Measurements from ENCODE around the gene PARD3. TPM values are rescaled to one million over a fixed set of nuclear protein-coding genes. Genes with fewer than 3 reads are reported as not detected.

PARD3 gene
- polyA plus RNA-seq, 3 donors, result 0.51 TPM; not detected in 2

DNA sequence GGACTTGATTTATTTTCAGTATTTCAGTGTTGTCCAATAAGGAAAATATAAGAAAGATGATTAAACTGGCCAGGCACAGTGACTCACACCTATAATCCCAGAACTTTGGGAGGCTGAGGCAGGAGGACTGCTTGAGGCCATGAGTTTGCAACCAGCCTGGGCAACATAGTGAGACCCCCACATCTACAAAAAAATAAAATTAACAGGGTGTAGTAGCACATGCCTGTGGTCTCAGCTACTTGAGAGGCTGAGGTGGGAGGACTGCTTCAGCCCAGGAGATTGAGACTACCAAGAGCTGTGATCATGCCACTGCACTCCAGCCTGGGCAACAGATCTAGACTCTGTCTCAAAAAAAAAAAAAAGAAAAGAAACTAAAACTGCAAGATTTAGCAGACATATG, 138.0 kb downstream of the PARD3 start:
- Mint-ChIP-seq H3K27me3 (ENCODE audit: low read depth in 3 of 3) (peaks cover 2 to 11% (median 4%) of the 10 kb centered on the region in 3 donors), H3K27ac (no peak overlapping the region), H3K4me3 (no peak overlapping the region), H3K4me1 (no peaks in the 10 kb centered on the region), H3K9me3 (no peaks in the 10 kb centered on the region), H3K36me3 (no peaks in the 10 kb centered on the region)
- Histone ChIP-seq H3K9me3 (replicated peaks in 1 of 2; ENCODE audit: control insufficient read depth in 1 of 2, insufficient read depth in 1 of 2, low read length in 2 of 2) (no peaks in the 10 kb centered on the region), H3K27me3 (ENCODE audit: control insufficient read depth in 2 of 2, insufficient read depth in 2 of 2, low read length in 2 of 2) (no peaks in the 10 kb centered on the region), H3K4me1 (ENCODE audit: control insufficient read depth in 1 of 2, insufficient read depth in 2 of 2, low read length in 2 of 2) (no peaks in the 10 kb centered on the region), H2AFZ (ENCODE audit: insufficient read depth, low read depth, low read length, poor library complexity, severe bottlenecking) (no peak overlapping the region), H3K36me3 (replicated peaks in 1 of 2; ENCODE audit: control insufficient read depth in 1 of 2, insufficient read depth in 2 of 2, low read length in 2 of 2) (no peaks in the 10 kb centered on the region), H3K4me3 (replicated peaks in 1 of 3; ENCODE audit: low read depth in 2 of 3, low read length in 3 of 3) (no peak overlapping the region), H3K27ac (ENCODE audit: low read depth in 1 of 2, low read length in 2 of 2) (no peak overlapping the region), H3K4me2 (replicated peaks; ENCODE audit: extremely low read depth, low read length, poor library complexity, severe bottlenecking) (no peak overlapping the region), H4K20me1 (ENCODE audit: insufficient read depth, low read length) (no peaks in the 10 kb centered on the region), H3K9ac (ENCODE audit: insufficient read depth, low read length, poor library complexity, severe bottlenecking) (no peak overlapping the region), H3K79me2 (ENCODE audit: insufficient read depth, low read length) (no peaks in the 10 kb centered on the region)
- intact Hi-C loops (cut with micrococcal nuclease), result no loop called here
- no peak for DNase-seq
- TF ChIP-seq, protein P1, sequence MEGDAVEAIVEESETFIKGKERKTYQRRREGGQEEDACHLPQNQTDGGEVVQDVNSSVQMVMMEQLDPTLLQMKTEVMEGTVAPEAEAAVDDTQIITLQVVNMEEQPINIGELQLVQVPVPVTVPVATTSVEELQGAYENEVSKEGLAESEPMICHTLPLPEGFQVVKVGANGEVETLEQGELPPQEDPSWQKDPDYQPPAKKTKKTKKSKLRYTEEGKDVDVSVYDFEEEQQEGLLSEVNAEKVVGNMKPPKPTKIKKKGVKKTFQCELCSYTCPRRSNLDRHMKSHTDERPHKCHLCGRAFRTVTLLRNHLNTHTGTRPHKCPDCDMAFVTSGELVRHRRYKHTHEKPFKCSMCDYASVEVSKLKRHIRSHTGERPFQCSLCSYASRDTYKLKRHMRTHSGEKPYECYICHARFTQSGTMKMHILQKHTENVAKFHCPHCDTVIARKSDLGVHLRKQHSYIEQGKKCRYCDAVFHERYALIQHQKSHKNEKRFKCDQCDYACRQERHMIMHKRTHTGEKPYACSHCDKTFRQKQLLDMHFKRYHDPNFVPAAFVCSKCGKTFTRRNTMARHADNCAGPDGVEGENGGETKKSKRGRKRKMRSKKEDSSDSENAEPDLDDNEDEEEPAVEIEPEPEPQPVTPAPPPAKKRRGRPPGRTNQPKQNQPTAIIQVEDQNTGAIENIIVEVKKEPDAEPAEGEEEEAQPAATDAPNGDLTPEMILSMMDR (IDR thresholded peaks at IDR 0.05), result no peak

DNA sequence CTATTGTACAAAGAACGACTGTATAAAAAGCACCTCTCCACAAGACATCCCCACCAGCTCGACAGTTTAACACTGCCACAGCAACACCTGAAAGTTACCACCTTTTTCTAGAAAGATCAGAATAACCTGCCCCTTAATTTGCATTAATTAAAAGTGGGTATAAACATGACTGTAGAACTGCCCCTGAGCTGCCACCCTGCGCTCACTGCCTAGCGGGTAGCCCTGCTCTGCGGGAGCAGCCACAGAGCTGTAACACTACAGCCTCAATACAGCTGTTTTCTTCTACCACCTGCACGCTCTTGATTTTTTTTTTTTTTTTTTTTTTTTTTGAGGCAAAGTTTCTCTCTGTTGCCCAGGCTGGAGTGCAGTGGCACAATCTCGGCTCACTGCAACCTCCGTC, 140.9 kb downstream of the PARD3 start:
- intact Hi-C loops (cut with micrococcal nuclease), result no loop called here
- Mint-ChIP-seq H3K9me3 (no peaks in the 10 kb centered on the region), H3K4me3 (no peak overlapping the region), H3K4me1 (no peaks in the 10 kb centered on the region), H3K36me3 (no peaks in the 10 kb centered on the region), H3K27ac (no peak overlapping the region), H3K27me3 (ENCODE audit: low read depth in 3 of 3) (peaks cover 2 to 11% (median 4%) of the 10 kb centered on the region in 3 donors)
- Histone ChIP-seq H3K27ac (ENCODE audit: low read depth in 1 of 2, low read length in 2 of 2) (no peak overlapping the region), H3K27me3 (ENCODE audit: control insufficient read depth in 2 of 2, insufficient read depth in 2 of 2, low read length in 2 of 2) (no peaks in the 10 kb centered on the region), H3K9me3 (replicated peaks in 1 of 2; ENCODE audit: control insufficient read depth in 1 of 2, insufficient read depth in 1 of 2, low read length in 2 of 2) (no peaks in the 10 kb centered on the region), H3K79me2 (ENCODE audit: insufficient read depth, low read length) (no peaks in the 10 kb centered on the region), H4K20me1 (ENCODE audit: insufficient read depth, low read length) (no peaks in the 10 kb centered on the region), H3K4me1 (ENCODE audit: control insufficient read depth in 1 of 2, insufficient read depth in 2 of 2, low read length in 2 of 2) (no peaks in the 10 kb centered on the region), H3K4me2 (replicated peaks; ENCODE audit: extremely low read depth, low read length, poor library complexity, severe bottlenecking) (no peak overlapping the region), H3K9ac (ENCODE audit: insufficient read depth, low read length, poor library complexity, severe bottlenecking) (no peak overlapping the region), H3K4me3 (replicated peaks in 1 of 3; ENCODE audit: low read depth in 2 of 3, low read length in 3 of 3) (no peak overlapping the region), H3K36me3 (replicated peaks in 1 of 2; ENCODE audit: control insufficient read depth in 1 of 2, insufficient read depth in 2 of 2, low read length in 2 of 2) (no peaks in the 10 kb centered on the region), H2AFZ (ENCODE audit: insufficient read depth, low read depth, low read length, poor library complexity, severe bottlenecking) (no peak overlapping the region)
- 94% methylated on average over 3 of the region's 8 CpGs for WGBS (ENCODE audit: insufficient coverage)
- TF ChIP-seq, protein P1 (IDR thresholded peaks at IDR 0.05), result no peak
- DNase-seq, result no peak

Measured in CD14-positive monocyte (primary cell).